Measurements from ENCODE around the gene NDST1. TPM values are rescaled to one million over a fixed set of nuclear protein-coding genes. Genes with fewer than 3 reads are reported as not detected.
A peak's percentile ranks its signal among the peaks of the same experiment; 100 is the strongest.

NDST1 gene
- polyA plus RNA-seq, 1 donor (not counting 4 experiments of a cell fraction or from before 2014, with no cell fraction given): 24.9 TPM

GRCh38 chr5:150562832-150563231 is 54.9 kb downstream of the NDST1 start:
- Histone ChIP-seq H3K4me3 (ENCODE audit: control insufficient read depth in 2 of 3, extremely low read depth in 1 of 3, insufficient read depth in 2 of 3, low read depth in 1 of 3, low read length in 3 of 3) (no peak overlapping the region), H3K27me3 (ENCODE audit: control insufficient read depth, extremely low read depth, insufficient read depth, low read length) (no peaks in the 10 kb centered on the region), H3K36me3 (ENCODE audit: control insufficient read depth in 2 of 2, extremely low read depth in 1 of 2, insufficient read depth in 2 of 2, low read length in 2 of 2) (no peaks in the 10 kb centered on the region), H2AFZ (ENCODE audit: control insufficient read depth, low read length) (no peak overlapping the region), H3K4me2 (ENCODE audit: control insufficient read depth, extremely low read depth, insufficient read depth, low read depth, low read length) (no peak overlapping the region), H4K20me1 (ENCODE audit: control insufficient read depth, extremely low read depth, insufficient read depth, low read length) (no peaks in the 10 kb centered on the region), H3K9me1 (ENCODE audit: control insufficient read depth, extremely low read depth, insufficient read depth, low read length) (no peaks in the 10 kb centered on the region), H3K79me2 (ENCODE audit: control insufficient read depth, insufficient read depth, low read length) (no peaks in the 10 kb centered on the region), H3K9me3 (ENCODE audit: control insufficient read depth, low read depth, low read length) (peaks cover 3% of the 10 kb centered on the region), H3K4me1 (ENCODE audit: control insufficient read depth, extremely low read depth, insufficient read depth, low read length) (peaks cover 6% of the 10 kb centered on the region), H3K27ac (ENCODE audit: control insufficient read depth, insufficient read depth, low read length) (no peak overlapping the region), H3K9ac (ENCODE audit: control insufficient read depth, extremely low read depth, insufficient read depth, low read length) (no peak overlapping the region)
- dilution Hi-C loops (cut with MboI; ENCODE audit: extremely low pct_ligation_motif_present, low sequenced_read_pairs): no loop called here
- DNase-seq (ENCODE audit: low read depth, low spot score) (no peak), FAIRE-seq (no peak)
- TF ChIP-seq EZH2 (IDR thresholded peaks at IDR 0.05; ENCODE audit: low read length) (no peak), CTCF (optimal IDR thresholded peaks at IDR 0.05 in 1 of 3, IDR thresholded peaks at IDR 0.05 in 1 of 3, conservative IDR thresholded peaks at IDR 0.05 in 1 of 3; ENCODE audit: extremely low read depth in 1 of 3, insufficient read depth in 2 of 3, low read length in 3 of 3) (peak in 2 of 3 experiments; percentile 59 to 64)

- H3K79me2 ChIP-seq (ENCODE audit: control insufficient read depth, insufficient read depth, low read length): no peaks in the 10 kb centered on the region
Observed at GRCh38 chr5:150565868-150566267, 57.9 kb downstream of the NDST1 start.

More at GRCh38 chr5:150565868-150566267, 57.9 kb downstream of the NDST1 start:
- no peak for FAIRE-seq
- Histone ChIP-seq H3K9ac (ENCODE audit: control insufficient read depth, extremely low read depth, insufficient read depth, low read length) (no peak overlapping the region), H3K27ac (ENCODE audit: control insufficient read depth, insufficient read depth, low read length) (no peak overlapping the region), H3K4me2 (ENCODE audit: control insufficient read depth, extremely low read depth, insufficient read depth, low read depth, low read length) (no peak overlapping the region), H3K27me3 (ENCODE audit: control insufficient read depth, extremely low read depth, insufficient read depth, low read length) (no peaks in the 10 kb centered on the region), H3K4me1 (ENCODE audit: control insufficient read depth, extremely low read depth, insufficient read depth, low read length) (peaks cover under 1% of the 10 kb centered on the region), H4K20me1 (ENCODE audit: control insufficient read depth, extremely low read depth, insufficient read depth, low read length) (no peaks in the 10 kb centered on the region), H2AFZ (ENCODE audit: control insufficient read depth, low read length) (no peak overlapping the region), H3K4me3 (ENCODE audit: control insufficient read depth in 2 of 3, extremely low read depth in 1 of 3, insufficient read depth in 2 of 3, low read depth in 1 of 3, low read length in 3 of 3) (no peak overlapping the region), H3K9me1 (ENCODE audit: control insufficient read depth, extremely low read depth, insufficient read depth, low read length) (no peaks in the 10 kb centered on the region), H3K9me3 (ENCODE audit: control insufficient read depth, low read depth, low read length) (peaks cover 3% of the 10 kb centered on the region), H3K36me3 (ENCODE audit: control insufficient read depth in 2 of 2, extremely low read depth in 1 of 2, insufficient read depth in 2 of 2, low read length in 2 of 2) (no peaks in the 10 kb centered on the region)
- no peak for DNase-seq (ENCODE audit: low read depth, low spot score)
- TF ChIP-seq CTCF (optimal IDR thresholded peaks at IDR 0.05 in 1 of 3, IDR thresholded peaks at IDR 0.05 in 1 of 3, conservative IDR thresholded peaks at IDR 0.05 in 1 of 3; ENCODE audit: extremely low read depth in 1 of 3, insufficient read depth in 2 of 3, low read length in 3 of 3) (no peak), EZH2 (IDR thresholded peaks at IDR 0.05; ENCODE audit: low read length) (no peak)
- dilution Hi-C loops (cut with MboI; ENCODE audit: extremely low pct_ligation_motif_present, low sequenced_read_pairs): no loop called here
